Spleen (tissue), 7 donors: ENCODE data around the gene YIPF5.

Experiments used
- POLR2AphosphoS5 ChIP-seq, 3 donors: sonication (generic); formaldehyde crosslinking; IDR thresholded peaks; one replicate each; pipeline ENCODE4 v1.5.1; 2017; ENCODE audit warnings: antibody characterized with exemption in 3 of 3
- TF ChIP-seq, protein P1 (sequence below), 11 experiments: fragments of 200-600 bp in 7 of 11; fragments of 450-650 bp in 4 of 11; sonication (generic) in 4 of 11; IDR thresholded peaks in 8 of 11; conservative IDR thresholded peaks in 3 of 11; 1 replicate in 7 of 11; 2 replicates in 4 of 11; pipeline versions ENCODE4 v1.4.0 to v1.8.0; 2016 to 2021; ENCODE audit warnings: antibody characterized with exemption in 11 of 11, inconsistent platforms in 4 of 11, mild to moderate bottlenecking in 1 of 11
- donor health status: DM: no; HTN: no; CAD: no; lungs with moderate emphysema.
- donor health status: DM: no; HTN: no; CAD: no.
- donor health status: DM: no; HTN: no; CAD: no.

DNA sequence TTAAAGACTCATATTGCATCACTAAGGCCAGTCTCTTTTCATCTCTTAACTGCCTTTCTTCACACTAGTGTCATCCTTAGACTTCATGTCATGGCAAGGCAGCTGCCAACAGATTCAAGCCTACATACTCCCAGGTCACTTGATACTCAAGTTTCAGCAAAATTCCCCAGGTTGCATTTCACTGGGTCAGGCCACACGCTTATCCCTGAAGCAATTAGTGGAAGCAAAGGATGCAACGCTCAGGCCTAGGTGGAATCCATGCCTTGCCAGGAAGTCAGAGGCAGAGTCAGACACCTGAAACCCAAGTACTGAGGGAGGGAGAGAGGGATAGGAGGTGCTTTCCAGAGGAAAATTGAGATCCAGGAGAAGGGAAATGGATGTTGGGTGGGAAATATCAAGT is 28.9 kb downstream of the YIPF5 start:
- TF ChIP-seq, protein P1, sequence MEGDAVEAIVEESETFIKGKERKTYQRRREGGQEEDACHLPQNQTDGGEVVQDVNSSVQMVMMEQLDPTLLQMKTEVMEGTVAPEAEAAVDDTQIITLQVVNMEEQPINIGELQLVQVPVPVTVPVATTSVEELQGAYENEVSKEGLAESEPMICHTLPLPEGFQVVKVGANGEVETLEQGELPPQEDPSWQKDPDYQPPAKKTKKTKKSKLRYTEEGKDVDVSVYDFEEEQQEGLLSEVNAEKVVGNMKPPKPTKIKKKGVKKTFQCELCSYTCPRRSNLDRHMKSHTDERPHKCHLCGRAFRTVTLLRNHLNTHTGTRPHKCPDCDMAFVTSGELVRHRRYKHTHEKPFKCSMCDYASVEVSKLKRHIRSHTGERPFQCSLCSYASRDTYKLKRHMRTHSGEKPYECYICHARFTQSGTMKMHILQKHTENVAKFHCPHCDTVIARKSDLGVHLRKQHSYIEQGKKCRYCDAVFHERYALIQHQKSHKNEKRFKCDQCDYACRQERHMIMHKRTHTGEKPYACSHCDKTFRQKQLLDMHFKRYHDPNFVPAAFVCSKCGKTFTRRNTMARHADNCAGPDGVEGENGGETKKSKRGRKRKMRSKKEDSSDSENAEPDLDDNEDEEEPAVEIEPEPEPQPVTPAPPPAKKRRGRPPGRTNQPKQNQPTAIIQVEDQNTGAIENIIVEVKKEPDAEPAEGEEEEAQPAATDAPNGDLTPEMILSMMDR (IDR thresholded peaks at IDR 0.05 in 8 of 11, conservative IDR thresholded peaks at IDR 0.05 in 3 of 11) = no peak
- TF ChIP-seq POLR2AphosphoS5 (IDR thresholded peaks at IDR 0.05) = no peak
